ENCODE results near the gene SPINK8.

SPINK8 gene

DNA sequence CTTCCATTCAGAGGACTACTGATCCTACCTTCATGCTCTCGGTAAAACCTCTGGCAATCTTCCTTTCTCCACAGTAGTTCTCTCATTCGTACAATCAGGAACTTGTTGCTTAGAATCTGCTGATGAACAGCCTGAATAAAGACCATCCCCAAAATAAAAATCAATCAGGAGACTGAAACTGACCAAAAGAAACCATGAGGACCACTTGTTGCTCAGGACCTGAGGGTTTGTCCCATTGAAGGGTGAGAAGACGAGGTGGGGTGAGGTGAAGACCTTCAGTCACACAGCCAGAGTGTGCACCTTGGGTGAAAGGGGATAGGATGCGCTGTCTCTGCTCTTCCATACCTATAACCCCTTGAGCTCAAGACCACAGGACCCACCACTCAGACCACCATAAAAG, 36.8 kb downstream of the SPINK8 start:
- no peak overlapping the region for H3K4me2 ChIP-seq (ENCODE audit: low read length)
- no peaks in the 10 kb centered on the region for H3K9me3 ChIP-seq (replicated peaks; ENCODE audit: low read length)
- no peak overlapping the region for H3K9ac ChIP-seq (ENCODE audit: low read depth, low read length)
- H3K4me1 ChIP-seq (ENCODE audit: control insufficient read depth, insufficient read depth, low read length), result peaks cover 7% of the 10 kb centered on the region
- H3K27me3 ChIP-seq (ENCODE audit: control insufficient read depth, insufficient read depth, low read length), result no peaks in the 10 kb centered on the region
- peaks cover 51% of the 10 kb centered on the region for H3K36me3 ChIP-seq (ENCODE audit: insufficient read depth, low read length)
- H3K4me3 ChIP-seq (ENCODE audit: low read length), result no peak overlapping the region

DNA sequence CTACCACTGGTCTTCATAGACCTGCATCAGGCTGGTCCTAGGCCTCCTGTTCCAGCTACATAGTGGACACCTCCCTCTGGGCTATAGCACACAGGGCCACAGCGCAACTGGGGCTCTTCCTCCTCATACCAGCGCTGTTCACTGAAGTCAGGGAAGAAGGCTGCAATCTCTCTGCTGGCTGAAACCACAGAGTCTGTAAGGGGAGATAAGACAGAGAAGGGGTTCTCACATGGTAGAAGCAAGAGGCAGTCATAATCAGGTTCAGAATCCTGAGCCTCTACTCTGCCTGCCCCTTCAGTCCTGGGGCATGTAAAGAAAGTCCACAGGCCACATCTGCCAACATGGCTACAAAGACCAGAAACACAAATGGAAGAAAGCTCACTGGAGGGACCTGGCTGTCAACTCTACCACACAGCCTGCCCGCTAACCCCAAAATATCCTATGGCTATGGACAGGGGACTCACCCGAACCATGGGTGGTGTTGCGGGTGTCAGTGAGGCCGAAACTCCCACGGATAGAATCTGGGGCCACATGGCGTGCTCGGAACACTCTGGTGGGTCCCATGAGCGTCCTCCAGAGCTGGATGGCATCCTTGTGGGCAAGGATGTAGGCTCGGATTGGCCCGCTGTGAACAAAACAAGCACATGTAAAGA, 38.7 kb downstream of the SPINK8 start:
- no peaks in the 10 kb centered on the region for H3K9me3 ChIP-seq (replicated peaks; ENCODE audit: low read length)
- H3K36me3 ChIP-seq (ENCODE audit: insufficient read depth, low read length), result peaks cover 51% of the 10 kb centered on the region

DNA sequence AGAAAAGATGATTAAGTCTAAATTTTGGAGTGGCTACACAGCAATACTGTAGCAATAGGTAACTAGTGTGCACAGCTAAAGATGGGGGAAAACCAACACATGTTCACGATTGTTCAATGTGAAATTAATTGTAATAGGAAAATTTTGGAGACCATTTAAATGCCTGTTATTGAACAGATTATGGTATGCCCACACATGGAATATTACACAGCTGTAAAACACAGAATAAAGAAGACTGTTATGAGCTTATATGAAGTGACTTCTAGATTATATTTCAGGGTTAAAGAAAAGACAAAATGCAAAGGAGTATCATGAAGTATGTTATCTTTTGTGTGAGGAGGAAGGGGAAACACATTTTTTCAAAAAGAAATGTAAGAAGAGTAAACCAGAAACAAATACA, 43.8 kb downstream of the SPINK8 start:
- Histone ChIP-seq H3K27me3 (ENCODE audit: control insufficient read depth, insufficient read depth, low read length) (no peaks in the 10 kb centered on the region), H3K36me3 (ENCODE audit: insufficient read depth, low read length) (peaks cover 17% of the 10 kb centered on the region), H3K9ac (ENCODE audit: low read depth, low read length) (no peak overlapping the region), H3K4me3 (ENCODE audit: low read length) (no peak overlapping the region), H3K4me2 (ENCODE audit: low read length) (no peak overlapping the region), H3K9me3 (replicated peaks; ENCODE audit: low read length) (no peaks in the 10 kb centered on the region), H3K4me1 (ENCODE audit: control insufficient read depth, insufficient read depth, low read length) (no peaks in the 10 kb centered on the region)

More for the DNA sequence above, 38.7 kb downstream of the SPINK8 start:
- H3K27me3 ChIP-seq (ENCODE audit: control insufficient read depth, insufficient read depth, low read length), result no peaks in the 10 kb centered on the region
- no peak overlapping the region for H3K4me2 ChIP-seq (ENCODE audit: low read length)
- no peaks in the 10 kb centered on the region for H3K4me1 ChIP-seq (ENCODE audit: control insufficient read depth, insufficient read depth, low read length)
- no peak overlapping the region for H3K4me3 ChIP-seq (ENCODE audit: low read length)
- no peak overlapping the region for H3K9ac ChIP-seq (ENCODE audit: low read depth, low read length)

- H3K4me1 ChIP-seq (ENCODE audit: control insufficient read depth, insufficient read depth, low read length), result no peaks in the 10 kb centered on the region
- H3K9me3 ChIP-seq (replicated peaks; ENCODE audit: low read length), result no peaks in the 10 kb centered on the region
Observed at GRCh38 chr3:48287034-48287433, 46.4 kb downstream of the SPINK8 start.

GRCh38 chr3:48286308-48286707, 47.2 kb downstream of the SPINK8 start:
- Histone ChIP-seq H3K4me3 (ENCODE audit: low read length) (no peak overlapping the region), H3K9ac (ENCODE audit: low read depth, low read length) (no peak overlapping the region), H3K36me3 (ENCODE audit: insufficient read depth, low read length) (no peaks in the 10 kb centered on the region), H3K4me2 (ENCODE audit: low read length) (no peak overlapping the region), H3K27me3 (ENCODE audit: control insufficient read depth, insufficient read depth, low read length) (no peaks in the 10 kb centered on the region), H3K9me3 (replicated peaks; ENCODE audit: low read length) (no peaks in the 10 kb centered on the region), H3K4me1 (ENCODE audit: control insufficient read depth, insufficient read depth, low read length) (no peaks in the 10 kb centered on the region)

More at GRCh38 chr3:48287034-48287433, 46.4 kb downstream of the SPINK8 start:
- no peaks in the 10 kb centered on the region for H3K27me3 ChIP-seq (ENCODE audit: control insufficient read depth, insufficient read depth, low read length)
- no peak overlapping the region for H3K9ac ChIP-seq (ENCODE audit: low read depth, low read length)
- H3K36me3 ChIP-seq (ENCODE audit: insufficient read depth, low read length), result no peaks in the 10 kb centered on the region
- no peak overlapping the region for H3K4me2 ChIP-seq (ENCODE audit: low read length)
- no peak overlapping the region for H3K4me3 ChIP-seq (ENCODE audit: low read length)

DNA sequence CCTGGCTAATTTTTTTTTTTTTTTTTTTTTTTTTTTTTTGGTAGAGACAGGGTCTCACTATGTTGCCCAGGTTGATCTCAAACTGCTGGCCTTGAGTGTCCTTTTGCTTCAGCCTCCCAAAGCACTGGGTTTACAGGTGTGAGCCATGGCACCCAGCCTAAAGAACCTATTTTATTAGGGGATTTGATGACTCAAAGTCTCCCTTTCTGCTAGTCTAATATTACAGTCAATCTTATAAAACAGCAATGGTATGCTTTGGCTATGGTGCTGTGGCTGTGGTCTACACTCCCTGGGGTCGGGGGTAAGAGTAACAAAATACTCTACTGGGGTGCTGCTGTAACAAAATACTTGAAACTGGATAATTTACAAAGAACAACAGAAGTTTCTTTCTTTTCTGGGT, 47.8 kb downstream of the SPINK8 start:
- Histone ChIP-seq H3K9ac (ENCODE audit: low read depth, low read length) (no peak overlapping the region), H3K4me1 (ENCODE audit: control insufficient read depth, insufficient read depth, low read length) (no peaks in the 10 kb centered on the region), H3K4me2 (ENCODE audit: low read length) (no peak overlapping the region), H3K4me3 (ENCODE audit: low read length) (no peak overlapping the region), H3K27me3 (ENCODE audit: control insufficient read depth, insufficient read depth, low read length) (no peaks in the 10 kb centered on the region), H3K9me3 (replicated peaks; ENCODE audit: low read length) (no peaks in the 10 kb centered on the region), H3K36me3 (ENCODE audit: insufficient read depth, low read length) (no peaks in the 10 kb centered on the region)

DNA sequence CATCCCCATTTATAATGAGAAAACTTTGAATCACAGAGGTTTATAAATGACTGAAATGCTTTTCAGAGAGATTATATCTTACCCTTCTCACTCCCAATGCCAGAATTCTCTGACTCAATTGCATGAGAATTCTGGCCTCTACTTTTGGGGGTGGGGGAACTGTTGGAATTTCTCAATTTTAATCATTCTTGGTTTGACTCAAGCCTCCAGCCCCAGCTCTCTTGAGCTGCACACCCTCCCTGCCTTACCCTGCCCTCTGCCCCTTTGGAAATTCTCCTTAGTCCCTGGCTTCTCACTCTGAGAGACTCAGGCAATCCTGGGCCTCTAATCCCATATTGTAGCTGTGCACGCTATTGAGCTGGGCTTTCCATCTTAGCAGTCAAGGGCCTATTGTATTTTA, 48.3 kb downstream of the SPINK8 start:
- Histone ChIP-seq H3K9ac (ENCODE audit: low read depth, low read length) (no peak overlapping the region), H3K27me3 (ENCODE audit: control insufficient read depth, insufficient read depth, low read length) (no peaks in the 10 kb centered on the region)

DNA sequence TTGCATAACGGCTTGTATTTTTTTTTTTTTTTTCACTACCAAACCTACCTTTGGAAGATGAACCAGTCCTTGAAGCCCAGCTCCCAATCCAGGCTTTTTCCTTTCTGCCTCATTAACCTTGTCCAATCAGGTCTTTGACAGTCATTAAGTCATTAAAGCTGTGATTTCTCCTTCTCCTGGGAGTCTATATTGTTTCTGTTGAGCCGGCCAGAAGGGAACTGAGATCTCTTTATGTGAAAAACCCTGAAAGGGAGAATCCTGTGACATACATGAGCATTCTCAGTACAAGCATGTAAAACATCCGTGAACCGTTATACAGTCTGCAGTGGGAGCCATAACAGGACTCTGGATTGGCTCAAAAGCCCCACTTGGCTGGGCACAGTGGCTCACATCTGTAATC, 52.6 kb downstream of the SPINK8 start:
- H3K4me3 ChIP-seq (ENCODE audit: low read length), result no peak overlapping the region
- no peak overlapping the region for H3K9ac ChIP-seq (ENCODE audit: low read depth, low read length)
- no peaks in the 10 kb centered on the region for H3K4me1 ChIP-seq (ENCODE audit: control insufficient read depth, insufficient read depth, low read length)
- H3K36me3 ChIP-seq (ENCODE audit: insufficient read depth, low read length), result no peaks in the 10 kb centered on the region
- H3K9me3 ChIP-seq (replicated peaks; ENCODE audit: low read length), result no peaks in the 10 kb centered on the region
- H3K4me2 ChIP-seq (ENCODE audit: low read length), result no peak overlapping the region
- peaks cover 6% of the 10 kb centered on the region for H3K27me3 ChIP-seq (ENCODE audit: control insufficient read depth, insufficient read depth, low read length)

More for the DNA sequence above, 48.3 kb downstream of the SPINK8 start:
- Histone ChIP-seq H3K4me3 (ENCODE audit: low read length) (no peak overlapping the region), H3K36me3 (ENCODE audit: insufficient read depth, low read length) (no peaks in the 10 kb centered on the region), H3K9me3 (replicated peaks; ENCODE audit: low read length) (no peaks in the 10 kb centered on the region), H3K4me1 (ENCODE audit: control insufficient read depth, insufficient read depth, low read length) (no peaks in the 10 kb centered on the region), H3K4me2 (ENCODE audit: low read length) (no peak overlapping the region)

GRCh38 chr3:48278884-48279559, 54.4 kb downstream of the SPINK8 start:
- no peak overlapping the region for H3K4me3 ChIP-seq (ENCODE audit: low read length)
- no peaks in the 10 kb centered on the region for H3K9me3 ChIP-seq (replicated peaks; ENCODE audit: low read length)
- peaks cover 6% of the 10 kb centered on the region for H3K27me3 ChIP-seq (ENCODE audit: control insufficient read depth, insufficient read depth, low read length)
- H3K4me2 ChIP-seq (ENCODE audit: low read length), result no peak overlapping the region
- no peak overlapping the region for H3K9ac ChIP-seq (ENCODE audit: low read depth, low read length)
- no peaks in the 10 kb centered on the region for H3K36me3 ChIP-seq (ENCODE audit: insufficient read depth, low read length)
- peaks cover 4% of the 10 kb centered on the region for H3K4me1 ChIP-seq (ENCODE audit: control insufficient read depth, insufficient read depth, low read length)

DNA sequence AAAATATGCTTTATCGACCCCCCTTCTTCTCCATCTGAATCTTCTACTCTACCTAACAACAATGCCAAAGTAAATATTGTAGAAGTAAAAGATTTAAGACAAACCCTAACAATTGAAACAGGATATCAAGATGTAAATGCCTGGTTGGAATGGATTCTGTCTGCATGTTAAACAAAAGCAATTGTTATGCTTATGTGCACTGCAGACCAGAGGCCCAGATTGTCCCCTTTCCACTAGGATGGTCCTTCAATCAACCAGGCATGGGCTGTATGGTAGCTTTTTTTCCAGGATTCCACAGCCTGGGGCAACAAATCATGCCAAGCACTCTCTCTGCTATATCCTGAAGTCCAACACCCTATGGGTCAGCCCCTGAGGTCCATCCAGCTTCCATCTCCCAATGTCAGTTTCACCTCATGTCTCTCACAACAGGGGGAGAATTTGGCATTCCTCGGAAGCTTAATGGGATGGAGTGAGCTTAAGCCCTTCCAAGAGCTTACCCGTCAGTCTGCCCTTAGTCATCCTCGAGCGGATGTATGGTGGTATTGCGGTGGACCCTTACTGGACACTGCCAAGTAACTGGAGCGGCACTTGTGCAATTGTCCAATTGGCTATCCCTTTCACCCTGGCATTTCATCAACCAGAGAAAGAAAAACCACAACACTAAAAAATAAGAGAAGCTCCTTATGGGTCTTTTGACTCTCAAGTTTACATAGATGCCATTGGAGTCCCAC, 56.4 kb downstream of the SPINK8 start:
- H3K4me3 ChIP-seq (ENCODE audit: low read length), result no peak overlapping the region
- no peak overlapping the region for H3K4me2 ChIP-seq (ENCODE audit: low read length)
- H3K9ac ChIP-seq (ENCODE audit: low read depth, low read length), result no peak overlapping the region
- H3K27me3 ChIP-seq (ENCODE audit: control insufficient read depth, insufficient read depth, low read length), result peaks cover 6% of the 10 kb centered on the region
- no peaks in the 10 kb centered on the region for H3K36me3 ChIP-seq (ENCODE audit: insufficient read depth, low read length)
- H3K9me3 ChIP-seq (replicated peaks; ENCODE audit: low read length), result no peaks in the 10 kb centered on the region
- peaks cover 4% of the 10 kb centered on the region for H3K4me1 ChIP-seq (ENCODE audit: control insufficient read depth, insufficient read depth, low read length)

DNA sequence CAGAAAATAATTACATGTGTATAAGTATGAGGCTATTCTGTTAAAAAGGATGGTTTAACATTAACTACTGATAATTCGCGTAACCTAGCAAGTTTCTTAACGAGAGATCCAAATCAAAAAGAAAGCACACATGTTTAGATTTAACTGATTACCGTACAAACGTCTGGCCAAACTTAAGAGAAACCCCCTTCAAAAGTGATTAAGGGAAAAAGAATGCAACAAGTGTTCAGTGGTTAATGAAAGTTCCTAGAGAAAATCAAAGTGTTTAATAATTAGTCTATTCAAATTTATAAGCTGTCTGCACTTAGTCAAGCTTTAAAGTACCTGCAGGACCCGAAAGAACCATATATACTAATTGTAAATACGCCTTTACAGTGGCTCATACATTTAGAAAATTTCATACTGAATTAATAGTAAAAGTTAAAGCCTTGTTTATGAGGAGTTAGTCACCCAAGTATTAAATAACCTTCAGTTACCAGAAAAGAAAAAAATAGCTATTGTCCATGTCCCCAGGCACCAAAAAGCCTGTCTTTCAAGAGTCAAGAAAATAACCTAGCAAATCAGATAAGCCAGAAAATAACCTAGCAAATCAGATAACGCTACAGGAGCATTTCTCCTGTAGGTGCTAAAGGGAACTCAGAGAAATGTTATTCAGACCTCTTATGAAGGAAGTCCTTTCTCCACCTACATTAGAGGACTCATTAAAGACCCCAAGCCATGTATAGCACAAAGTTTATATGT, 58.0 kb downstream of the SPINK8 start:
- H3K9me3 ChIP-seq (replicated peaks; ENCODE audit: low read length), result no peaks in the 10 kb centered on the region
- H3K27me3 ChIP-seq (ENCODE audit: control insufficient read depth, insufficient read depth, low read length), result peaks cover 6% of the 10 kb centered on the region
- no peaks in the 10 kb centered on the region for H3K36me3 ChIP-seq (ENCODE audit: insufficient read depth, low read length)
- H3K4me2 ChIP-seq (ENCODE audit: low read length), result no peak overlapping the region
- no peak overlapping the region for H3K9ac ChIP-seq (ENCODE audit: low read depth, low read length)
- peaks cover 4% of the 10 kb centered on the region for H3K4me1 ChIP-seq (ENCODE audit: control insufficient read depth, insufficient read depth, low read length)
- no peak overlapping the region for H3K4me3 ChIP-seq (ENCODE audit: low read length)

Measured in skeletal muscle satellite cell (primary cell).